ENCODE data around the gene ZDHHC22. TPM values are rescaled to one million over a fixed set of nuclear protein-coding genes. Genes with fewer than 3 reads are reported as not detected.
"Not testable (repeated sequence)": the region's sequence is repeated elsewhere in the genome, so short reads cannot be mapped to it uniquely, and the experiment has no call there.

Gene ZDHHC22
- total RNA-seq, 1 donor = not detected

- no peak for TF ChIP-seq CTCF (IDR thresholded peaks at IDR 0.05; ENCODE audit: extremely low read depth, low read depth, low read length)
- no peaks in the 10 kb centered on the region for H4K20me1 ChIP-seq (ENCODE audit: insufficient read depth, low read length)
Observed at GRCh38 chr14:77177702-77178101, 36.1 kb upstream of the ZDHHC22 start.

GRCh38 chr14:77175843-77176242 lies 34.3 kb upstream of the ZDHHC22 start:
- no peaks in the 10 kb centered on the region for H3K79me2 ChIP-seq (ENCODE audit: insufficient read depth, low read length)
- no peak overlapping the region for H3K4me3 ChIP-seq (ENCODE audit: insufficient read depth, low read length)
- H2AFZ ChIP-seq (ENCODE audit: low read length) = no peak overlapping the region
- DNase-seq (ENCODE audit: insufficient read length, low spot score, missing footprints) = no peak
- no peaks in the 10 kb centered on the region for H3K36me3 ChIP-seq (ENCODE audit: insufficient read depth, low read length)
- H4K20me1 ChIP-seq (ENCODE audit: insufficient read depth, low read length) = no peaks in the 10 kb centered on the region
- H3K27ac ChIP-seq (ENCODE audit: low read depth, low read length) = no peak overlapping the region
- H3K4me2 ChIP-seq (ENCODE audit: insufficient read depth, low read length) = no peak overlapping the region
- TF ChIP-seq CTCF (IDR thresholded peaks at IDR 0.05; ENCODE audit: extremely low read depth, low read depth, low read length) = no peak
- peaks cover 4% of the 10 kb centered on the region for H3K4me1 ChIP-seq (ENCODE audit: insufficient read depth, low read length)
- no peaks in the 10 kb centered on the region for H3K27me3 ChIP-seq (ENCODE audit: insufficient read depth, low read length)
- no peaks in the 10 kb centered on the region for H3K9me3 ChIP-seq (ENCODE audit: low read depth, low read length)

More at GRCh38 chr14:77177702-77178101, 36.1 kb upstream of the ZDHHC22 start:
- Histone ChIP-seq H3K36me3 (ENCODE audit: insufficient read depth, low read length) (no peaks in the 10 kb centered on the region), H3K4me1 (ENCODE audit: insufficient read depth, low read length) (peaks cover 4% of the 10 kb centered on the region), H3K9me3 (ENCODE audit: low read depth, low read length) (no peaks in the 10 kb centered on the region), H3K4me2 (ENCODE audit: insufficient read depth, low read length) (no peak overlapping the region), H3K4me3 (ENCODE audit: insufficient read depth, low read length) (no peak overlapping the region), H3K27ac (ENCODE audit: low read depth, low read length) (no peak overlapping the region), H2AFZ (ENCODE audit: low read length) (no peak overlapping the region), H3K79me2 (ENCODE audit: insufficient read depth, low read length) (no peaks in the 10 kb centered on the region), H3K27me3 (ENCODE audit: insufficient read depth, low read length) (peaks cover 13% of the 10 kb centered on the region)
- DNase-seq (ENCODE audit: insufficient read length, low spot score, missing footprints) = no peak

GRCh38 chr14:77173911-77174617 lies 32.5 kb upstream of the ZDHHC22 start:
- H3K4me2 ChIP-seq (ENCODE audit: insufficient read depth, low read length); H3K36me3 ChIP-seq (ENCODE audit: insufficient read depth, low read length); H2AFZ ChIP-seq (ENCODE audit: low read length); H3K27me3 ChIP-seq (ENCODE audit: insufficient read depth, low read length); H3K79me2 ChIP-seq (ENCODE audit: insufficient read depth, low read length); H3K4me1 ChIP-seq (ENCODE audit: insufficient read depth, low read length); H3K9me3 ChIP-seq (ENCODE audit: low read depth, low read length); H4K20me1 ChIP-seq (ENCODE audit: insufficient read depth, low read length); H3K27ac ChIP-seq (ENCODE audit: low read depth, low read length); H3K4me3 ChIP-seq (ENCODE audit: insufficient read depth, low read length); DNase-seq (ENCODE audit: insufficient read length, low spot score, missing footprints): not testable (repeated sequence)

- Histone ChIP-seq H2AFZ (ENCODE audit: low read length) (no peak overlapping the region), H3K9me3 (ENCODE audit: low read depth, low read length) (peaks cover 2% of the 10 kb centered on the region), H3K4me2 (ENCODE audit: insufficient read depth, low read length) (no peak overlapping the region), H3K4me3 (ENCODE audit: insufficient read depth, low read length) (no peak overlapping the region), H3K27ac (ENCODE audit: low read depth, low read length) (no peak overlapping the region), H3K79me2 (ENCODE audit: insufficient read depth, low read length) (no peaks in the 10 kb centered on the region), H3K4me1 (ENCODE audit: insufficient read depth, low read length) (peaks cover 4% of the 10 kb centered on the region), H3K27me3 (ENCODE audit: insufficient read depth, low read length) (no peaks in the 10 kb centered on the region), H3K36me3 (ENCODE audit: insufficient read depth, low read length) (no peaks in the 10 kb centered on the region), H4K20me1 (ENCODE audit: insufficient read depth, low read length) (no peaks in the 10 kb centered on the region)
- TF ChIP-seq CTCF (IDR thresholded peaks at IDR 0.05; ENCODE audit: extremely low read depth, low read depth, low read length) = no peak
- no peak for DNase-seq (ENCODE audit: insufficient read length, low spot score, missing footprints)
Observed at GRCh38 chr14:77172916-77173315, 31.3 kb upstream of the ZDHHC22 start.

Data from osteoblast (primary cell).